GM21390 (cell line): ENCODE measurements around the gene ZFYVE1.
A peak's percentile ranks its signal among the peaks of the same experiment; 100 is the strongest.
"Not testable (repeated sequence)": the region's sequence is repeated elsewhere in the genome, so short reads cannot be mapped to it uniquely, and the experiment has no call there.

Experiments
- ATAC-seq: cut with Tn5 transposase; IDR thresholded peaks from one replicate; pipeline ENCODE4 v1.9.1; 2021; ENCODE audit not compliant: unreplicated experiment

ZFYVE1 gene

GRCh38 chr14:72961579-72962335, 65.1 kb downstream of the ZFYVE1 start:
- ATAC-seq: no peak

GRCh38 chr14:72961016-72961415, 65.9 kb downstream of the ZFYVE1 start:
- not testable (repeated sequence) for ATAC-seq

GRCh38 chr14:72958548-72958947, 68.4 kb downstream of the ZFYVE1 start:
- ATAC-seq: no peak

GRCh38 chr14:72957213-72957612, 69.7 kb downstream of the ZFYVE1 start:
- no peak for ATAC-seq

GRCh38 chr14:72956741-72957140, 70.2 kb downstream of the ZFYVE1 start:
- ATAC-seq: not testable (repeated sequence)

- ATAC-seq: no peak
Observed at GRCh38 chr14:72952171-72952570, 74.7 kb downstream of the ZFYVE1 start.

- ATAC-seq: no peak
Observed at GRCh38 chr14:72948481-72949138, 78.3 kb downstream of the ZFYVE1 start.

- no peak for ATAC-seq
Observed at GRCh38 chr14:72947366-72948160, 79.3 kb downstream of the ZFYVE1 start.

GRCh38 chr14:72946491-72946890, 80.4 kb downstream of the ZFYVE1 start:
- no peak for ATAC-seq

GRCh38 chr14:72945356-72946027, 81.4 kb downstream of the ZFYVE1 start:
- no peak for ATAC-seq

GRCh38 chr14:72943876-72944430, 83.0 kb downstream of the ZFYVE1 start:
- no peak for ATAC-seq

- no peak for ATAC-seq
Observed at GRCh38 chr14:72942934-72943333, 84.0 kb downstream of the ZFYVE1 start.

GRCh38 chr14:72941286-72941985, 85.5 kb downstream of the ZFYVE1 start:
- no peak for ATAC-seq

GRCh38 chr14:72939630-72940029, 87.3 kb downstream of the ZFYVE1 start:
- ATAC-seq: no peak

GRCh38 chr14:72932893-72933292, 94.0 kb downstream of the ZFYVE1 start:
- no peak for ATAC-seq

- no peak for ATAC-seq
Observed at GRCh38 chr14:72929316-72930080, 97.4 kb downstream of the ZFYVE1 start.

- no peak for ATAC-seq
Observed at GRCh38 chr14:72928872-72929271, 98.0 kb downstream of the ZFYVE1 start.

GRCh38 chr14:72926292-72927028, 100.4 kb downstream of the ZFYVE1 start, which contains the start of gene DCAF4:
DCAF4 (plus strand) TSS chr14:72926464; CDS start chr14:72937979, 11,515 bp downstream.
- peak; percentile 96 for ATAC-seq
